Ovary (tissue), 9 donors: Measurements from ENCODE around the gene C11orf54. TPM values are rescaled to one million over a fixed set of nuclear protein-coding genes. Genes with fewer than 3 reads are reported as not detected.

Source experiments
- DNase-seq, 5 donors: peaks; one replicate each; pipeline ENCODE4 v3.0.0-alpha.2; 2019 to 2020
- H3K27ac ChIP-seq, 2 donors: fragments of 200-600 bp; one replicate each; pipeline versions ENCODE4 v1.5.1 to v1.8.0; 2019 to 2022
- H3K27me3 ChIP-seq: fragments of 200-600 bp; one replicate; pipeline ENCODE4 v1.8.0; 2022
- H3K36me3 ChIP-seq: fragments of 200-600 bp; sonication (generic); one replicate; pipeline ENCODE4 v1.5.1; 2019
- H3K4me1 ChIP-seq: one replicate; pipeline ENCODE4 v1.8.1; 2013; ENCODE audit warnings: mild to moderate bottlenecking, moderate library complexity; ENCODE audit not compliant: insufficient read depth
- H3K4me3 ChIP-seq: fragments of 200-600 bp; sonication (generic); one replicate; pipeline ENCODE4 v1.5.1; 2017
- H3K9me3 ChIP-seq, 2 donors: fragments of 200-600 bp in 1 of 2; sonication (generic) in 1 of 2; one replicate each; pipeline versions ENCODE4 v1.5.1 to v1.8.1; 2013 to 2019; ENCODE audit warnings: mild to moderate bottlenecking in 1 of 2, moderate library complexity in 1 of 2
- CTCF ChIP-seq, 3 donors: fragments of 450-650 bp in 2 of 3; fragments of 200-600 bp in 1 of 3; IDR thresholded peaks; one replicate each; pipeline versions ENCODE4 v1.5.1 to v1.8.0; 2016 to 2022; ENCODE audit warnings: antibody characterized with exemption in 3 of 3, mild to moderate bottlenecking in 1 of 3
- EP300 ChIP-seq: sonication (generic); formaldehyde crosslinking; IDR thresholded peaks from one replicate; pipeline ENCODE4 v1.6.1; 2017; ENCODE audit warnings: antibody characterized with exemption
- POLR2A ChIP-seq: fragments of 450-650 bp; IDR thresholded peaks from one replicate; pipeline ENCODE4 v1.6.1; 2017; ENCODE audit warnings: antibody characterized with exemption, mild to moderate bottlenecking, moderate library complexity
- WGBS, 3 donors: extraction: QIAGEN DNeasy Blood & Tissue Kit in 1 of 3; methylation state at CpG; one replicate each; pipeline versions ENCODE4 v1.1.5 to v1.1.7; 2013 to 2017; 5-methylcytosine and 5-hydroxymethylcytosine counted together
- intact Hi-C, 4 donors: fragments of 100-400 bp; cut with DNase I; formaldehyde crosslinking; loops; one replicate each; pipeline versions ENCODE4 v1.11.0 to v1.15.1; 2022 to 2023
- polyA plus RNA-seq, 2 donors: library from polyadenylated mRNA; stranded (reverse); fragments of 200-250 nt in 1 of 2; fragments of 350-450 nt in 1 of 2; fragmentation: Illumina TruSeq in 1 of 2; extraction: RNeasy Lipid Tissue Mini Kit (QIAGEN cat#74804) in 1 of 2; gene quantifications; one replicate each; pipeline ENCODE4 v1.2.3, GENCODE V29; 2013 to 2014
- total RNA-seq, 7 donors: library from RNA; depleted of rRNA in 2 of 7; stranded (reverse); fragments of >200 nt in 2 of 7; fragmentation: NEBNext Ultra II Directional in 3 of 7; extraction: Animal tissue kit (Norgen Biotek cat#: 25700) in 3 of 7; gene quantifications; one replicate each; pipeline versions ENCODE4 v1.1.0 to v1.2.4, GENCODE V29; 2016 to 2023
- donor health status: DM: no; HTN: no; CAD: no; lungs with moderate emphysema.
- donor health status: DM: no; HTN: no; CAD: no.
- donor health status: Bipolar disorder and iron deficiency.
- donor health status: DM: yes; HTN: yes; CAD: no.
- donor health status: DM: no; HTN: no; CAD: no.
- donor health status: DM: yes; HTN: yes; CAD: no.

C11orf54 gene
- total and polyA plus RNA-seq, 9 donors: 22.8 to 48.0 (median 36.0) TPM

GRCh38 chr11:93700830-93701229, 40.6 kb upstream of the C11orf54 start:
- no peak overlapping the region for H3K27ac ChIP-seq
- H3K27me3 ChIP-seq: no peaks in the 10 kb centered on the region
- TF ChIP-seq POLR2A: no peak
- TF ChIP-seq EP300: no peak
- no peak for TF ChIP-seq CTCF (IDR thresholded peaks at IDR 0.05)
- intact Hi-C loops: no loop called here
- 70 to 84% (median 83%) methylated on average over 3 of the region's 3 CpGs for WGBS, 3 donors
- no peaks in the 10 kb centered on the region for H3K9me3 ChIP-seq
- DNase-seq: no peak
- H3K4me1 ChIP-seq: no peaks in the 10 kb centered on the region
- H3K36me3 ChIP-seq: no peaks in the 10 kb centered on the region
- H3K4me3 ChIP-seq: no peak overlapping the region

GRCh38 chr11:93704237-93704636, 37.2 kb upstream of the C11orf54 start:
- Histone ChIP-seq H3K9me3 (no peaks in the 10 kb centered on the region), H3K4me1 (no peaks in the 10 kb centered on the region), H3K36me3 (no peaks in the 10 kb centered on the region), H3K4me3 (no peak overlapping the region), H3K27me3 (no peaks in the 10 kb centered on the region), H3K27ac (no peak overlapping the region)
- WGBS, 3 donors: 96 to 98% (median 98%) methylated on average over 2 of the region's 2 CpGs
- DNase-seq: no peak
- TF ChIP-seq POLR2A (no peak), CTCF (IDR thresholded peaks at IDR 0.05) (no peak), EP300 (no peak)
- intact Hi-C loops: no loop called here

DNA sequence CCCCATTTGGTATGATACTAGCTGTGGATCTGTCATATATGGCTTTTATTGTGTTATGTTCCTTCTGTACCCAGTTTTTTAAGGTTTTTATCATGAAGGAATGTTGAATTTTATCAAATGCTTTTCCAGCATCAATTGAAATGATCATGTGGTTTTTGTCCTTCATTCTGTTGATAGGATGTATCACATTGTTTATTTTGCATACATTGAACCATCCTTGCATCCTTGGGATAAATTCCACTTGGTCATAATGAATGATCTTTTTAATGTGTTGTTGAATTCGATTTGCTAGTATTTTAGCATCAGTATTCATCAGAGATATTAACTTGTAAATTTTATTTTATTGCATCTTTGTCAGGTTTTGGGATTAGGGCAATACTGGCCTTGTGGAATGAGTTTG, 31.2 kb upstream of the C11orf54 start:
- no peak overlapping the region for H3K4me3 ChIP-seq
- TF ChIP-seq POLR2A: no peak
- TF ChIP-seq CTCF (IDR thresholded peaks at IDR 0.05): no peak
- no peak for TF ChIP-seq EP300
- no peaks in the 10 kb centered on the region for H3K4me1 ChIP-seq
- H3K27me3 ChIP-seq: no peaks in the 10 kb centered on the region
- no peaks in the 10 kb centered on the region for H3K9me3 ChIP-seq
- intact Hi-C loops: no loop called here
- no peak overlapping the region for H3K27ac ChIP-seq
- no peaks in the 10 kb centered on the region for H3K36me3 ChIP-seq
- WGBS, 3 donors: 93 to 99% (median 96%) methylated on average over 1 of the region's 1 CpG
- no peak for DNase-seq

GRCh38 chr11:93712678-93713077, 28.8 kb upstream of the C11orf54 start:
- Histone ChIP-seq H3K9me3 (no peaks in the 10 kb centered on the region), H3K27me3 (no peaks in the 10 kb centered on the region), H3K36me3 (no peaks in the 10 kb centered on the region), H3K4me1 (no peaks in the 10 kb centered on the region), H3K4me3 (no peak overlapping the region), H3K27ac (no peak overlapping the region)
- TF ChIP-seq POLR2A (no peak), CTCF (IDR thresholded peaks at IDR 0.05) (no peak), EP300 (no peak)
- DNase-seq: no peak
- intact Hi-C loops: no loop called here
